GM12892 (cell line): ENCODE data around the gene STXBP3.

Experiments used
- POLR2A ChIP-seq: IDR thresholded peaks from 2 replicates; pipeline ENCODE4 v1.6.1; 2011; ENCODE audit warnings: low read depth, low read length, control low read depth
- POLR2AphosphoS5 ChIP-seq: IDR thresholded peaks from 2 replicates; pipeline ENCODE4 v1.6.1; 2011; ENCODE audit warnings: low read depth, low read length, control low read depth
- TAF1 ChIP-seq: IDR thresholded peaks from 2 replicates; pipeline ENCODE4 v1.6.1; 2011; ENCODE audit warnings: low read depth, mild to moderate bottlenecking, control low read depth, low read length, borderline replicate concordance

- TF ChIP-seq POLR2A (no peak), POLR2AphosphoS5 (no peak), TAF1 (no peak)
These were observed 38.8 kb downstream of the STXBP3 start for GRCh38 chr1:108785264-108785663.
